Activated CD4-positive, alpha-beta T cell treated with anti-CD3 and anti-CD28 coated beads for 4 hours (primary cell): Measurements from ENCODE around the gene CPN2.

Source experiments
- DNase-seq, 2 donors: peaks; one replicate each; pipeline ENCODE4 v3.0.0-alpha.2; 2020

Gene CPN2

GRCh38 chr3:194380326-194380725 lies 29.2 kb upstream of the CPN2 start:
- DNase-seq = no peak

- DNase-seq = no peak
These were observed 28.5 kb upstream of the CPN2 start for GRCh38 chr3:194379651-194380050.

- DNase-seq = no peak
These were observed 28.1 kb upstream of the CPN2 start for GRCh38 chr3:194379231-194379630.

GRCh38 chr3:194377708-194378107 lies 26.6 kb upstream of the CPN2 start:
- DNase-seq = no peak

- no peak for DNase-seq
These were observed 25.1 kb upstream of the CPN2 start for GRCh38 chr3:194376241-194376560.

GRCh38 chr3:194375473-194376240 lies 24.5 kb upstream of the CPN2 start:
- DNase-seq = no peak

- no peak for DNase-seq
These were observed 23.8 kb upstream of the CPN2 start for GRCh38 chr3:194374935-194375334.

- no peak for DNase-seq
These were observed 22.8 kb upstream of the CPN2 start for GRCh38 chr3:194373899-194374298.

GRCh38 chr3:194373028-194373427 lies 21.9 kb upstream of the CPN2 start:
- no peak for DNase-seq

- DNase-seq = no peak
These were observed 19.6 kb upstream of the CPN2 start for GRCh38 chr3:194370753-194371152.

GRCh38 chr3:194369522-194370279 lies 18.6 kb upstream of the CPN2 start, which contains the start of gene LRRC15:
Gene LRRC15, minus strand, starts transcription at chr3:194369743. Its CDS starts 8,700 bp downstream, at chr3:194361043.
- DNase-seq = no peak

- DNase-seq = no peak
These were observed 17.8 kb upstream of the CPN2 start for GRCh38 chr3:194368918-194369317.

GRCh38 chr3:194367992-194368841 lies 17.1 kb upstream of the CPN2 start:
- no peak for DNase-seq

- DNase-seq = no peak
These were observed 14.9 kb upstream of the CPN2 start for GRCh38 chr3:194365978-194366490.

- no peak for DNase-seq
These were observed 14.4 kb upstream of the CPN2 start for GRCh38 chr3:194365526-194365925.

- no peak for DNase-seq
These were observed 13.7 kb upstream of the CPN2 start for GRCh38 chr3:194364652-194365434.

- DNase-seq = no peak
These were observed 13.2 kb upstream of the CPN2 start for GRCh38 chr3:194364314-194364651.

- DNase-seq = no peak
These were observed 9.4 kb upstream of the CPN2 start for GRCh38 chr3:194360568-194360967.

- DNase-seq = no peak
These were observed 6.6 kb upstream of the CPN2 start for GRCh38 chr3:194357681-194358080.

- no peak for DNase-seq
These were observed 4.3 kb upstream of the CPN2 start for GRCh38 chr3:194355379-194355778.

GRCh38 chr3:194354315-194354714 lies 3.2 kb upstream of the CPN2 start:
- DNase-seq = no peak

- DNase-seq = no peak
These were observed 1.6 kb upstream of the CPN2 start for GRCh38 chr3:194352667-194353246.
